ENCODE data around the gene PPP6C.

- TF ChIP-seq ZBTB7A (IDR thresholded peaks at IDR 0.05; ENCODE audit: low read depth): no peak
- TF ChIP-seq TEAD4 (IDR thresholded peaks at IDR 0.05): no peak
- TF ChIP-seq REST (IDR thresholded peaks at IDR 0.05; ENCODE audit: low read depth): no peak
These were observed 64.1 kb downstream of the PPP6C start for GRCh38 chr9:125125523-125125922.

Measured in Ishikawa (cell line).